Measurements from ENCODE around the gene RSAD1.

- TF ChIP-seq POLR2A (IDR thresholded peaks at IDR 0.05; ENCODE audit: low read depth, low read length): no peak
- TF ChIP-seq EZH2 (IDR thresholded peaks at IDR 0.05; ENCODE audit: borderline replicate concordance, low read depth, low read length, severe bottlenecking): no peak
- TF ChIP-seq MAX (IDR thresholded peaks at IDR 0.05; ENCODE audit: insufficient read depth, insufficient read length): no peak
These were observed 10.2 kb downstream of the RSAD1 start for GRCh38 chr17:50488880-50489279.
